ENCODE measurements around the gene LCA5L.

LCA5L gene

GRCh38 chr21:39454949-39455668 lies 9.5 kb upstream of the LCA5L start:
- no peak for DNase-seq (ENCODE audit: extremely low spot score)
- ChIA-PET POLR2A (interaction anchor here (1.0 kb wide), 1 partner anchor 10 kb away, joined by 4 read pairs; the partner anchor contains the start of gene LCA5L), CTCF (no interaction called here)
- TF ChIP-seq L3MBTL2 (conservative IDR thresholded peaks at IDR 0.05) = no peak
- TF ChIP-seq FOXM1 (IDR thresholded peaks at IDR 0.05; ENCODE audit: borderline replicate concordance) = no peak
- no peak for TF ChIP-seq NFRKB (IDR thresholded peaks at IDR 0.05)
- no peak for TF ChIP-seq CTBP1 (IDR thresholded peaks at IDR 0.05; ENCODE audit: borderline replicate concordance)

GRCh38 chr21:39453571-39454179 lies 8.1 kb upstream of the LCA5L start:
- no peak for DNase-seq (ENCODE audit: extremely low spot score)
- ChIA-PET POLR2A (interaction anchor here (1.0 kb wide), 1 partner anchor 270 kb away, joined by 4 read pairs; the partner anchor contains the start of gene PSMG1), CTCF (no interaction called here)

GRCh38 chr21:39452970-39453342 lies 7.4 kb upstream of the LCA5L start:
- CTCF ChIA-PET = no interaction called here
- TF ChIP-seq PKNOX1 (IDR thresholded peaks at IDR 0.05) (no peak), CTBP1 (IDR thresholded peaks at IDR 0.05; ENCODE audit: borderline replicate concordance) (no peak), FOXA1 (IDR thresholded peaks at IDR 0.05) (no peak), SUZ12 (IDR thresholded peaks at IDR 0.05) (no peak), HDGF (IDR thresholded peaks at IDR 0.05; ENCODE audit: borderline replicate concordance) (no peak), TARDBP (IDR thresholded peaks at IDR 0.05) (no peak), ARNT (IDR thresholded peaks at IDR 0.05) (no peak), L3MBTL2 (conservative IDR thresholded peaks at IDR 0.05) (no peak), BHLHE40 (IDR thresholded peaks at IDR 0.05; ENCODE audit: borderline replicate concordance) (no peak), ZNF384 (IDR thresholded peaks at IDR 0.05) (no peak), LEF1 (IDR thresholded peaks at IDR 0.05; ENCODE audit: borderline replicate concordance) (no peak), NFRKB (IDR thresholded peaks at IDR 0.05) (no peak), ELF4 (IDR thresholded peaks at IDR 0.05) (no peak), FOXM1 (IDR thresholded peaks at IDR 0.05; ENCODE audit: borderline replicate concordance) (no peak)
- DNase-seq (ENCODE audit: extremely low spot score) = no peak
- POLR2A ChIA-PET = interaction anchor here (1.0 kb wide), 1 partner anchor 270 kb away, joined by 4 read pairs; the partner anchor contains the start of gene PSMG1

More at GRCh38 chr21:39453571-39454179, 8.1 kb upstream of the LCA5L start:
- TF ChIP-seq NFRKB (IDR thresholded peaks at IDR 0.05) = no peak

- no peak for DNase-seq (ENCODE audit: extremely low spot score)
- CTCF ChIA-PET = no interaction called here
- TF ChIP-seq FOXM1 (IDR thresholded peaks at IDR 0.05; ENCODE audit: borderline replicate concordance) = no peak
- no peak for TF ChIP-seq ARNT (IDR thresholded peaks at IDR 0.05)
- TF ChIP-seq SP1 (IDR thresholded peaks at IDR 0.05) = no peak
- no peak for TF ChIP-seq HDGF (IDR thresholded peaks at IDR 0.05; ENCODE audit: borderline replicate concordance)
- no peak for TF ChIP-seq NFRKB (IDR thresholded peaks at IDR 0.05)
- no peak for TF ChIP-seq CTBP1 (IDR thresholded peaks at IDR 0.05; ENCODE audit: borderline replicate concordance)
- no peak for TF ChIP-seq FOXA1 (IDR thresholded peaks at IDR 0.05)
- TF ChIP-seq TARDBP (IDR thresholded peaks at IDR 0.05) = no peak
- no peak for TF ChIP-seq LEF1 (IDR thresholded peaks at IDR 0.05; ENCODE audit: borderline replicate concordance)
- no peak for TF ChIP-seq L3MBTL2 (conservative IDR thresholded peaks at IDR 0.05)
- TF ChIP-seq PKNOX1 (IDR thresholded peaks at IDR 0.05) = no peak
- TF ChIP-seq SUZ12 (IDR thresholded peaks at IDR 0.05) = no peak
- no peak for TF ChIP-seq FOXK2 (IDR thresholded peaks at IDR 0.05)
- no peak for TF ChIP-seq ZNF384 (IDR thresholded peaks at IDR 0.05)
- no peak for TF ChIP-seq BHLHE40 (IDR thresholded peaks at IDR 0.05; ENCODE audit: borderline replicate concordance)
- no peak for TF ChIP-seq ELF4 (IDR thresholded peaks at IDR 0.05)
- POLR2A ChIA-PET = interaction anchor here (1.0 kb wide), 1 partner anchor 269 kb away, joined by 4 read pairs; the partner anchor contains the start of gene PSMG1
Observed at GRCh38 chr21:39452207-39452969, 6.8 kb upstream of the LCA5L start.

GRCh38 chr21:39451332-39452206 lies 6.0 kb upstream of the LCA5L start, which contains the start of gene SH3BGR:
SH3BGR (plus strand) TSS chr21:39451970; CDS start chr21:39452097, 127 bp downstream.
- CTCF ChIA-PET = interaction anchor here (1.0 kb wide), 1 partner anchor 10 kb away, joined by 7 read pairs; no protein-coding TSS in a partner anchor
- POLR2A ChIA-PET = no interaction called here
- no peak for DNase-seq (ENCODE audit: extremely low spot score)
- TF ChIP-seq L3MBTL2 (conservative IDR thresholded peaks at IDR 0.05) = no peak
- no peak for TF ChIP-seq ELF4 (IDR thresholded peaks at IDR 0.05)

- ChIA-PET POLR2A (no interaction called here), CTCF (no interaction called here)
- no peak for TF ChIP-seq LEF1 (IDR thresholded peaks at IDR 0.05; ENCODE audit: borderline replicate concordance)
- no peak for TF ChIP-seq CTBP1 (IDR thresholded peaks at IDR 0.05; ENCODE audit: borderline replicate concordance)
- no peak for TF ChIP-seq NFRKB (IDR thresholded peaks at IDR 0.05)
- TF ChIP-seq PKNOX1 (IDR thresholded peaks at IDR 0.05) = no peak
- no peak for TF ChIP-seq FOXK2 (IDR thresholded peaks at IDR 0.05)
- DNase-seq (ENCODE audit: extremely low spot score) = no peak
Observed at GRCh38 chr21:39447264-39447663, 1.7 kb upstream of the LCA5L start.

Measured in HEK293T (cell line).